Activated CD4-positive, alpha-beta T cell treated with anti-CD3 and anti-CD28 coated beads, Interleukin-2, amount 10 ng/mL, durations not matched to agents 7 days and 5 days (primary cell): ENCODE data around the gene TTC33. TPM values are rescaled to one million over a fixed set of nuclear protein-coding genes. Genes with fewer than 3 reads are reported as not detected.

Source experiments
- CTCF ChIA-PET: fragments of 350-600 bp; sonication (Branson Sonifier 250); formaldehyde crosslinking; loops from one replicate; lab custom pipeline; 2021; ENCODE audit warnings: antibody characterized with exemption; lab: Charles Lee
- POLR2A ChIA-PET: fragments of 350-600 bp; sonication (Branson Sonifier 250); formaldehyde crosslinking; loops from one replicate; lab custom pipeline; 2021; ENCODE audit warnings: antibody characterized with exemption; lab: Charles Lee
- DNase-seq: peaks from one replicate; pipeline ENCODE4 v3.0.0-alpha.2; 2020
- H3K27ac Mint-ChIP-seq: one replicate; pipeline ENCODE4 v1.8.0; 2021; ENCODE audit warnings: mild to moderate bottlenecking, moderate library complexity, mixed read lengths
- H3K27me3 Mint-ChIP-seq: one replicate; pipeline ENCODE4 v1.8.0; 2021; ENCODE audit warnings: mixed read lengths
- H3K36me3 Mint-ChIP-seq: one replicate; pipeline ENCODE4 v1.8.0; 2021; ENCODE audit warnings: low read depth, mixed read lengths
- H3K4me1 Mint-ChIP-seq: one replicate; pipeline ENCODE4 v1.8.0; 2021; ENCODE audit warnings: mixed read lengths
- H3K4me3 Mint-ChIP-seq: one replicate; pipeline ENCODE4 v1.8.0; 2021; ENCODE audit warnings: mild to moderate bottlenecking, moderate library complexity, mixed read lengths
- H3K9me3 Mint-ChIP-seq: one replicate; pipeline ENCODE4 v1.8.0; 2021; ENCODE audit warnings: mixed read lengths
- total RNA-seq, 2 experiments: library from RNA; stranded (reverse); gene quantifications; one replicate each; pipeline ENCODE4 v1.2.3, GENCODE V29; 2021

The TTC33 gene
- total RNA-seq, 2 experiments from 2014 or later = 16.2 to 16.8 TPM

- peak; percentile 40 for DNase-seq
- no peaks in the 10 kb centered on the region for H3K9me3 Mint-ChIP-seq
- H3K27ac Mint-ChIP-seq = peak overlapping the region; percentile 95
- CTCF ChIA-PET = interaction anchor here (0.6 to 3.1 kb wide), 8 partner anchors 11 to 733 kb away, joined by 3 to 13 read pairs (median 5); no protein-coding TSS in a partner anchor
- POLR2A ChIA-PET = interaction anchor here (0.5 to 0.9 kb wide), 2 partner anchors 275 to 1407 kb away, joined by 4 to 5 read pairs; no protein-coding TSS in a partner anchor
- peaks cover 45% of the 10 kb centered on the region for H3K4me1 Mint-ChIP-seq
- H3K36me3 Mint-ChIP-seq = peaks cover 62% of the 10 kb centered on the region
- H3K27me3 Mint-ChIP-seq = no peaks in the 10 kb centered on the region
- H3K4me3 Mint-ChIP-seq = peak overlapping the region; percentile 92
Observed at GRCh38 chr5:40681363-40682153, 74.2 kb downstream of the TTC33 start.

GRCh38 chr5:40680741-40681362 lies 74.9 kb downstream of the TTC33 start:
- H3K27ac Mint-ChIP-seq = peak overlapping the region; percentile 95
- DNase-seq = peak; percentile 64
- ChIA-PET CTCF (interaction anchor here (0.6 to 3.1 kb wide), 11 partner anchors 10 to 732 kb away, joined by 3 to 13 read pairs (median 4); no protein-coding TSS in a partner anchor), POLR2A (interaction anchor here (0.5 kb wide), 1 partner anchor 1407 kb away, joined by 4 read pairs; no protein-coding TSS in a partner anchor)
- peaks cover 45% of the 10 kb centered on the region for H3K4me1 Mint-ChIP-seq
- H3K4me3 Mint-ChIP-seq = peak overlapping the region; percentile 92
- no peaks in the 10 kb centered on the region for H3K27me3 Mint-ChIP-seq
- H3K9me3 Mint-ChIP-seq = no peaks in the 10 kb centered on the region
- H3K36me3 Mint-ChIP-seq = peaks cover 55% of the 10 kb centered on the region

GRCh38 chr5:40679913-40680681 lies 75.7 kb downstream of the TTC33 start, which contains the start of gene PTGER4:
Gene PTGER4 (plus strand): TSS chr5:40679915. CDS start chr5:40680994, 1,079 bp downstream.
- H3K36me3 Mint-ChIP-seq = peaks cover 47% of the 10 kb centered on the region

GRCh38 chr5:40679148-40679912 lies 76.4 kb downstream of the TTC33 start:
- H3K4me1 Mint-ChIP-seq = peaks cover 49% of the 10 kb centered on the region
- no peaks in the 10 kb centered on the region for H3K9me3 Mint-ChIP-seq
- CTCF ChIA-PET = interaction anchor here (1.2 to 3.1 kb wide), 6 partner anchors 9 to 731 kb away, joined by 3 to 13 read pairs (median 5); no protein-coding TSS in a partner anchor
- H3K4me3 Mint-ChIP-seq = peak overlapping the region; percentile 92
- H3K27ac Mint-ChIP-seq = peak overlapping the region; percentile 95
- peaks cover 41% of the 10 kb centered on the region for H3K36me3 Mint-ChIP-seq
- H3K27me3 Mint-ChIP-seq = no peaks in the 10 kb centered on the region
- POLR2A ChIA-PET = no interaction called here
- peak; percentile 92 for DNase-seq

More at GRCh38 chr5:40679913-40680681, 75.7 kb downstream of the TTC33 start, which contains the start of gene PTGER4:
- ChIA-PET POLR2A (no interaction called here), CTCF (interaction anchor here (1.0 to 3.1 kb wide), 9 partner anchors 10 to 731 kb away, joined by 3 to 13 read pairs (median 5); no protein-coding TSS in a partner anchor)
- H3K27me3 Mint-ChIP-seq = no peaks in the 10 kb centered on the region
- H3K27ac Mint-ChIP-seq = peak within 1 kb of the TSS; percentile 95
- DNase-seq = peak; percentile 51
- peaks cover 44% of the 10 kb centered on the region for H3K4me1 Mint-ChIP-seq
- peak within 1 kb of the TSS; percentile 92 for H3K4me3 Mint-ChIP-seq
- H3K9me3 Mint-ChIP-seq = no peaks in the 10 kb centered on the region

- H3K9me3 Mint-ChIP-seq = no peaks in the 10 kb centered on the region
- DNase-seq = no peak
- peaks cover 50% of the 10 kb centered on the region for H3K4me1 Mint-ChIP-seq
- peak overlapping the region; percentile 95 for H3K27ac Mint-ChIP-seq
- ChIA-PET CTCF (no interaction called here), POLR2A (no interaction called here)
- peaks cover 36% of the 10 kb centered on the region for H3K36me3 Mint-ChIP-seq
- peak overlapping the region; percentile 92 for H3K4me3 Mint-ChIP-seq
- H3K27me3 Mint-ChIP-seq = no peaks in the 10 kb centered on the region
Observed at GRCh38 chr5:40678460-40679147, 77.2 kb downstream of the TTC33 start.

DNA sequence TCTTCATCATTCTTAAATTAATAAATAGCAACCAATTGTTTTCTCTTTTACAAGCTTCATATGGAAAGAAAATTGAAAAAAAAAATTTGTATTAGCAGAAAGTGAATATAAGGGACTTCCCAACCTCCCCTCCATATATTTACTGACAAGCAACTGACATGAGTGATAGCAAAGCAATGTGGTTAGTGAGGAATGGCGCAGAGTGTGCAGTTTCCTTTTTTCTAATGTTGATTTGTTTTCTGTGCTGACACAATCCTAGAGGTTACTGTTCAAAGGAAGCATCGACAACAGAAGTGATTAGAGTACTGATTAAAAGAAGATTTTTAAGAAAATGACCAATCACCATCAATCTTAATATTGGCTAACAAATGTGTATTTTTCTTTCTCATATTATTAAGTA lies 77.7 kb downstream of the TTC33 start:
- POLR2A ChIA-PET = no interaction called here
- Mint-ChIP-seq H3K27me3 (no peaks in the 10 kb centered on the region), H3K36me3 (peaks cover 30% of the 10 kb centered on the region), H3K4me3 (peak overlapping the region; percentile 58), H3K9me3 (peaks cover 2% of the 10 kb centered on the region), H3K4me1 (peaks cover 52% of the 10 kb centered on the region), H3K27ac (peak overlapping the region; percentile 50)
- no peak for DNase-seq
- CTCF ChIA-PET = interaction anchor here (0.6 kb wide), 1 partner anchor 279 kb away, joined by 3 read pairs; no protein-coding TSS in a partner anchor

- POLR2A ChIA-PET = no interaction called here
- Mint-ChIP-seq H3K27ac (peak overlapping the region; percentile 1), H3K36me3 (peaks cover 24% of the 10 kb centered on the region), H3K9me3 (peaks cover 4% of the 10 kb centered on the region), H3K4me3 (peak overlapping the region; percentile 11), H3K4me1 (peaks cover 58% of the 10 kb centered on the region), H3K27me3 (no peaks in the 10 kb centered on the region)
- CTCF ChIA-PET = interaction anchor here (0.6 to 1.1 kb wide), 2 partner anchors 197 to 279 kb away, joined by 3 read pairs; no protein-coding TSS in a partner anchor
- no peak for DNase-seq
Observed at GRCh38 chr5:40677456-40677855, 78.3 kb downstream of the TTC33 start.

- H3K9me3 Mint-ChIP-seq = peaks cover 4% of the 10 kb centered on the region
- peaks cover 17% of the 10 kb centered on the region for H3K36me3 Mint-ChIP-seq
- no peaks in the 10 kb centered on the region for H3K27me3 Mint-ChIP-seq
- ChIA-PET CTCF (interaction anchor here (1.1 kb wide), 1 partner anchor 196 kb away, joined by 3 read pairs; no protein-coding TSS in a partner anchor), POLR2A (no interaction called here)
- H3K4me1 Mint-ChIP-seq = peaks cover 64% of the 10 kb centered on the region
- H3K27ac Mint-ChIP-seq = peak overlapping the region; percentile 60
- H3K4me3 Mint-ChIP-seq = peak overlapping the region; percentile 11
- DNase-seq = no peak
Observed at GRCh38 chr5:40676613-40677343, 79.0 kb downstream of the TTC33 start.

- ChIA-PET POLR2A (no interaction called here), CTCF (interaction anchor here (0.7 to 1.0 kb wide), 2 partner anchors 20 to 190 kb away, joined by 3 read pairs; no protein-coding TSS in a partner anchor)
- peaks cover 72% of the 10 kb centered on the region for H3K4me1 Mint-ChIP-seq
- H3K4me3 Mint-ChIP-seq = peak overlapping the region; percentile 4
- peaks cover 4% of the 10 kb centered on the region for H3K9me3 Mint-ChIP-seq
- H3K27ac Mint-ChIP-seq = peak overlapping the region; percentile 60
- peaks cover 5% of the 10 kb centered on the region for H3K36me3 Mint-ChIP-seq
- no peak for DNase-seq
- H3K27me3 Mint-ChIP-seq = no peaks in the 10 kb centered on the region
Observed at GRCh38 chr5:40675396-40676133, 80.2 kb downstream of the TTC33 start.

DNA sequence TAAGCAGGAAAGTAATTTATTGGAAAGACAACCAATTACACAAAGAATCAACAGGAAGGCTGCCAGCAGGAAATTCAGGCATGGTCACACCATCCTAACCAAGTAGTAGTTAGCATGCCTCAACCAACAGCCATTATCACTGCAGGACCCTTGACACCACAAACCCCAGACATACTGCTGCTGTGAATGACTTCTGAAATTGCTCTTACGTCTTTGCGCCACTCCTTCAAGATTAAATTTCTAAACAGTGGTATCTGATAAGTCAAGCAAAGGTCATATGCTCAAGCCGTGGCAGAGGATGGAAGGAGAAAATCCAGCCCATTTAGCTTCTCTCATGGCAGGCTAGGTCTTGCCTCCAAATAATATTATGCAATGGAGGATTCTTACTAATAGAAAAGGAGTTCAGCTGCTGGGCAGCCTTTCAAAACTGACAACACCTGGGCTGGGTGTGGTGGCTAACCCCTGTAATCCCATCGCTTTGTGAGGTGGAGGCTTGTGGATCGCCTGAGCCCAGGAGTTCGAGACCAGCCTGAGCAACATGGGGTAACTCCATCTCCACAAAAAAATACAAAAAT lies 81.0 kb downstream of the TTC33 start:
- H3K4me1 Mint-ChIP-seq = peaks cover 81% of the 10 kb centered on the region
- H3K27me3 Mint-ChIP-seq = no peaks in the 10 kb centered on the region
- ChIA-PET POLR2A (no interaction called here), CTCF (interaction anchor here (0.7 to 1.0 kb wide), 2 partner anchors 19 to 190 kb away, joined by 3 read pairs; no protein-coding TSS in a partner anchor)
- no peak overlapping the region for H3K27ac Mint-ChIP-seq
- H3K36me3 Mint-ChIP-seq = peaks cover 5% of the 10 kb centered on the region
- DNase-seq = no peak
- H3K4me3 Mint-ChIP-seq = no peak overlapping the region
- peaks cover 6% of the 10 kb centered on the region for H3K9me3 Mint-ChIP-seq
